Caco-2 (cell line): ENCODE measurements around the gene TRAF2. TPM values are rescaled to one million over a fixed set of nuclear protein-coding genes. Genes with fewer than 3 reads are reported as not detected.

Experiments used
- BruUV-seq: library from RNA; stranded (reverse); fragments of 400-500 nt; replicated peaks from 2 replicates; lab custom pipeline; 2021; lab: Mats Ljungman, UMichigan
- CTCF ChIA-PET: fragments of 300-600 bp; sonication (Branson Sonifier 250); formaldehyde crosslinking; loops from one replicate; lab custom pipeline; 2022; ENCODE audit warnings: antibody characterized with exemption; lab: Charles Lee
- POLR2A ChIA-PET: fragments of 300-600 bp; sonication (Branson Sonifier 250); formaldehyde crosslinking; loops from one replicate; lab custom pipeline; 2022; ENCODE audit warnings: antibody characterized with exemption; lab: Charles Lee
- DNase-seq, 2 experiments: peaks; one replicate each; pipeline versions ENCODE4 v3.0.0 to v3.0.0-alpha.2; 2020 to 2022
- H3K27me3 ChIP-seq: replicated peaks from 2 replicates; pipeline ENCODE4 v1.6.0; 2011; ENCODE audit warnings: low read length; ENCODE audit not compliant: control insufficient read depth, insufficient read depth
- H3K36me3 ChIP-seq: 2 replicates; pipeline ENCODE4 v1.5.1; 2011; ENCODE audit warnings: low read length; ENCODE audit not compliant: control insufficient read depth, insufficient read depth
- H3K4me1 ChIP-seq: fragments of 250-450 bp; sonication (Bioruptor Pico); 2 replicates; pipeline ENCODE4 v1.5.1; 2020; ENCODE audit warnings: mild to moderate bottlenecking
- H3K4me3 ChIP-seq: 2 replicates; pipeline ENCODE4 v1.5.1; 2011; ENCODE audit warnings: low read depth, mild to moderate bottlenecking, control low read depth, low read length
- H3K9me3 ChIP-seq: fragments of 250-450 bp; sonication (Bioruptor Pico); 2 replicates; pipeline ENCODE4 v1.5.1; 2020; ENCODE audit warnings: mild to moderate bottlenecking, moderate library complexity
- H3K27ac Mint-ChIP-seq: one replicate; pipeline ENCODE4 v1.8.0; 2022; ENCODE audit warnings: mixed read lengths; ENCODE audit not compliant: unreplicated experiment
- H3K27me3 Mint-ChIP-seq: one replicate; pipeline ENCODE4 v1.8.0; 2022; ENCODE audit warnings: mixed read lengths; ENCODE audit not compliant: insufficient read depth, unreplicated experiment
- H3K36me3 Mint-ChIP-seq: one replicate; pipeline ENCODE4 v1.8.0; 2022; ENCODE audit warnings: mild to moderate bottlenecking, mixed read lengths; ENCODE audit not compliant: insufficient read depth, unreplicated experiment
- H3K4me1 Mint-ChIP-seq: one replicate; pipeline ENCODE4 v1.8.0; 2022; ENCODE audit warnings: low read depth, mixed read lengths; ENCODE audit not compliant: unreplicated experiment
- H3K4me3 Mint-ChIP-seq: one replicate; pipeline ENCODE4 v1.8.0; 2022; ENCODE audit warnings: mild to moderate bottlenecking, moderate library complexity, mixed read lengths; ENCODE audit not compliant: unreplicated experiment
- H3K9me3 Mint-ChIP-seq: one replicate; pipeline ENCODE4 v1.8.0; 2022; ENCODE audit warnings: mixed read lengths; ENCODE audit not compliant: unreplicated experiment
- intact Hi-C: fragments of 100-400 bp; cut with micrococcal nuclease; formaldehyde crosslinking; loops from one replicate; pipeline ENCODE4 v1.10.0; 2022; ENCODE audit not compliant: unreplicated experiment
- total RNA-seq: library from RNA; stranded (reverse); gene quantifications from 2 replicates; pipeline ENCODE4 v1.2.3, GENCODE V29; 2022
- TF ChIP-seq, protein P1 (sequence below), 2 experiments: fragments of 200-600 bp in 1 of 2; IDR thresholded peaks; 1 replicate in 1 of 2; 2 replicates in 1 of 2; pipeline versions ENCODE4 v1.5.1 to v1.8.0; 2011 to 2022; ENCODE audit warnings: antibody characterized with exemption in 1 of 2, control low read depth in 1 of 2, inconsistent platforms in 1 of 2, low read depth in 1 of 2, low read length in 1 of 2, mild to moderate bottlenecking in 1 of 2, moderate library complexity in 1 of 2; ENCODE audit not compliant: insufficient read depth in 1 of 2, severe bottlenecking in 1 of 2, unreplicated experiment in 1 of 2

TRAF2 gene
- total RNA-seq, 1 experiment from 2014 or later: 41.7 TPM

DNA sequence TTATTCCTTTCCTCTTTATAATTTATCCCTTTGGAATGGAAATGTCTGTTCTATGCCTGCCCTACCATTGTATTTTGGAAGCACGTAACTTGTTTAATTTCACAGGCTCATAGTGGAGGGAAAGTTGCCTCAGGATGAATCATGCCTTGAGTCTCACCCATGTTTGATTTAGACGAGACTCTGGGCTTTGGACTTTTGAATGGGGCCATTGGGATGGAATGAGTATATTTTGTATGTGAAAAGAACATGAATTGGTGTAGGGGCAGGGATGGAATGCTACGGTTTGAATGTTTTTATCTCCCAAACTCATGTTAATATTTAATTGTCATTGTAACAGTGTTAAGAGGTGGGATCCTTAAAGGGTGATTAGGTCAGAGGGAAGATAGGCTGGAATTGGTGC, 48.0 kb downstream of the TRAF2 start:
- Mint-ChIP-seq H3K36me3 (peaks cover 69% of the 10 kb centered on the region), H3K27ac (no peak overlapping the region), H3K27me3 (no peaks in the 10 kb centered on the region), H3K9me3 (no peaks in the 10 kb centered on the region), H3K4me1 (peaks cover 5% of the 10 kb centered on the region), H3K4me3 (no peak overlapping the region)
- H3K27me3 ChIP-seq: no peaks in the 10 kb centered on the region
- ChIA-PET POLR2A (no interaction called here), CTCF (no interaction called here)
- H3K4me1 ChIP-seq: no peaks in the 10 kb centered on the region
- H3K4me3 ChIP-seq: no peak overlapping the region
- H3K36me3 ChIP-seq: no peaks in the 10 kb centered on the region; the same call in 1 of the 2 replicates
- H3K9me3 ChIP-seq: peaks cover 11% of the 10 kb centered on the region
- no peak for DNase-seq
- BruUV-seq: no TSS peak
- intact Hi-C loops: no loop called here
- TF ChIP-seq, protein P1, sequence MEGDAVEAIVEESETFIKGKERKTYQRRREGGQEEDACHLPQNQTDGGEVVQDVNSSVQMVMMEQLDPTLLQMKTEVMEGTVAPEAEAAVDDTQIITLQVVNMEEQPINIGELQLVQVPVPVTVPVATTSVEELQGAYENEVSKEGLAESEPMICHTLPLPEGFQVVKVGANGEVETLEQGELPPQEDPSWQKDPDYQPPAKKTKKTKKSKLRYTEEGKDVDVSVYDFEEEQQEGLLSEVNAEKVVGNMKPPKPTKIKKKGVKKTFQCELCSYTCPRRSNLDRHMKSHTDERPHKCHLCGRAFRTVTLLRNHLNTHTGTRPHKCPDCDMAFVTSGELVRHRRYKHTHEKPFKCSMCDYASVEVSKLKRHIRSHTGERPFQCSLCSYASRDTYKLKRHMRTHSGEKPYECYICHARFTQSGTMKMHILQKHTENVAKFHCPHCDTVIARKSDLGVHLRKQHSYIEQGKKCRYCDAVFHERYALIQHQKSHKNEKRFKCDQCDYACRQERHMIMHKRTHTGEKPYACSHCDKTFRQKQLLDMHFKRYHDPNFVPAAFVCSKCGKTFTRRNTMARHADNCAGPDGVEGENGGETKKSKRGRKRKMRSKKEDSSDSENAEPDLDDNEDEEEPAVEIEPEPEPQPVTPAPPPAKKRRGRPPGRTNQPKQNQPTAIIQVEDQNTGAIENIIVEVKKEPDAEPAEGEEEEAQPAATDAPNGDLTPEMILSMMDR (IDR thresholded peaks at IDR 0.05; ENCODE audit: insufficient read depth in 1 of 2, low read depth in 1 of 2, low read length in 1 of 2, severe bottlenecking in 1 of 2, unreplicated experiment in 1 of 2): no peak

GRCh38 chr9:136935651-136936050, 49.3 kb downstream of the TRAF2 start:
- no peak for DNase-seq
- ChIA-PET POLR2A (no interaction called here), CTCF (no interaction called here)
- peaks cover 5% of the 10 kb centered on the region for H3K4me1 Mint-ChIP-seq
- no peaks in the 10 kb centered on the region for H3K27me3 Mint-ChIP-seq
- Histone ChIP-seq H3K9me3 (peaks cover 11% of the 10 kb centered on the region), H3K36me3 (peaks cover 1% of the 10 kb centered on the region), H3K4me1 (no peaks in the 10 kb centered on the region), H3K4me3 (no peak overlapping the region), H3K27me3 (no peaks in the 10 kb centered on the region)
- BruUV-seq: no TSS peak
- intact Hi-C loops: no loop called here
- peaks cover 69% of the 10 kb centered on the region for H3K36me3 Mint-ChIP-seq
- H3K4me3 Mint-ChIP-seq: no peak overlapping the region
- no peak overlapping the region for H3K27ac Mint-ChIP-seq
- TF ChIP-seq, protein P1 (IDR thresholded peaks at IDR 0.05; ENCODE audit: insufficient read depth in 1 of 2, low read depth in 1 of 2, low read length in 1 of 2, severe bottlenecking in 1 of 2, unreplicated experiment in 1 of 2): no peak
- no peaks in the 10 kb centered on the region for H3K9me3 Mint-ChIP-seq

- BruUV-seq: no TSS peak
- H3K9me3 ChIP-seq: peaks cover 3% of the 10 kb centered on the region
- no peaks in the 10 kb centered on the region for H3K9me3 Mint-ChIP-seq
- POLR2A ChIA-PET: no interaction called here
- H3K4me3 Mint-ChIP-seq: no peak overlapping the region
- H3K27me3 ChIP-seq: no peaks in the 10 kb centered on the region
- H3K27ac Mint-ChIP-seq: no peak overlapping the region
- DNase-seq: no peak
- peaks cover 69% of the 10 kb centered on the region for H3K36me3 Mint-ChIP-seq
- H3K4me1 ChIP-seq: no peaks in the 10 kb centered on the region
- peaks cover 1% of the 10 kb centered on the region for H3K36me3 ChIP-seq
- peaks cover 5% of the 10 kb centered on the region for H3K4me1 Mint-ChIP-seq
- intact Hi-C loops: no loop called here
- TF ChIP-seq, protein P1 (IDR thresholded peaks at IDR 0.05; ENCODE audit: insufficient read depth in 1 of 2, low read depth in 1 of 2, low read length in 1 of 2, severe bottlenecking in 1 of 2, unreplicated experiment in 1 of 2): no peak
- CTCF ChIA-PET: interaction anchor here (0.6 to 0.9 kb wide), 2 partner anchors 97 to 99 kb away, joined by 3 read pairs; no protein-coding TSS in a partner anchor
- H3K27me3 Mint-ChIP-seq: no peaks in the 10 kb centered on the region
- H3K4me3 ChIP-seq: no peak overlapping the region
These were observed 50.4 kb downstream of the TRAF2 start for GRCh38 chr9:136936645-136937170.
